ENCODE data around the gene STXBP4.

Gene STXBP4

GRCh38 chr17:54933921-54934320 lies 34.6 kb upstream of the STXBP4 start:
- H3K4me3 Mint-ChIP-seq: no peak overlapping the region
- H3K36me3 Mint-ChIP-seq (ENCODE audit: low read depth): peaks cover 72% of the 10 kb centered on the region
- H3K27ac Mint-ChIP-seq: no peak overlapping the region
- peaks cover 3% of the 10 kb centered on the region for H3K27me3 Mint-ChIP-seq (ENCODE audit: low read depth, poor library complexity)
- H3K4me1 Mint-ChIP-seq: peaks cover 15% of the 10 kb centered on the region
- peaks cover 3% of the 10 kb centered on the region for H3K9me3 Mint-ChIP-seq
- no peak for DNase-seq
- TF ChIP-seq, protein P1, sequence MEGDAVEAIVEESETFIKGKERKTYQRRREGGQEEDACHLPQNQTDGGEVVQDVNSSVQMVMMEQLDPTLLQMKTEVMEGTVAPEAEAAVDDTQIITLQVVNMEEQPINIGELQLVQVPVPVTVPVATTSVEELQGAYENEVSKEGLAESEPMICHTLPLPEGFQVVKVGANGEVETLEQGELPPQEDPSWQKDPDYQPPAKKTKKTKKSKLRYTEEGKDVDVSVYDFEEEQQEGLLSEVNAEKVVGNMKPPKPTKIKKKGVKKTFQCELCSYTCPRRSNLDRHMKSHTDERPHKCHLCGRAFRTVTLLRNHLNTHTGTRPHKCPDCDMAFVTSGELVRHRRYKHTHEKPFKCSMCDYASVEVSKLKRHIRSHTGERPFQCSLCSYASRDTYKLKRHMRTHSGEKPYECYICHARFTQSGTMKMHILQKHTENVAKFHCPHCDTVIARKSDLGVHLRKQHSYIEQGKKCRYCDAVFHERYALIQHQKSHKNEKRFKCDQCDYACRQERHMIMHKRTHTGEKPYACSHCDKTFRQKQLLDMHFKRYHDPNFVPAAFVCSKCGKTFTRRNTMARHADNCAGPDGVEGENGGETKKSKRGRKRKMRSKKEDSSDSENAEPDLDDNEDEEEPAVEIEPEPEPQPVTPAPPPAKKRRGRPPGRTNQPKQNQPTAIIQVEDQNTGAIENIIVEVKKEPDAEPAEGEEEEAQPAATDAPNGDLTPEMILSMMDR (IDR thresholded peaks at IDR 0.05): no peak

- TF ChIP-seq, protein P1 (IDR thresholded peaks at IDR 0.05): no peak
- no peak overlapping the region for H3K4me3 Mint-ChIP-seq
- DNase-seq: no peak
- H3K27ac Mint-ChIP-seq: no peak overlapping the region
- peaks cover 3% of the 10 kb centered on the region for H3K9me3 Mint-ChIP-seq
- H3K4me1 Mint-ChIP-seq: peaks cover 15% of the 10 kb centered on the region
- peaks cover 3% of the 10 kb centered on the region for H3K27me3 Mint-ChIP-seq (ENCODE audit: low read depth, poor library complexity)
- H3K36me3 Mint-ChIP-seq (ENCODE audit: low read depth): peaks cover 71% of the 10 kb centered on the region
Measured at GRCh38 chr17:54935471-54935870, 33.1 kb upstream of the STXBP4 start.

DNA sequence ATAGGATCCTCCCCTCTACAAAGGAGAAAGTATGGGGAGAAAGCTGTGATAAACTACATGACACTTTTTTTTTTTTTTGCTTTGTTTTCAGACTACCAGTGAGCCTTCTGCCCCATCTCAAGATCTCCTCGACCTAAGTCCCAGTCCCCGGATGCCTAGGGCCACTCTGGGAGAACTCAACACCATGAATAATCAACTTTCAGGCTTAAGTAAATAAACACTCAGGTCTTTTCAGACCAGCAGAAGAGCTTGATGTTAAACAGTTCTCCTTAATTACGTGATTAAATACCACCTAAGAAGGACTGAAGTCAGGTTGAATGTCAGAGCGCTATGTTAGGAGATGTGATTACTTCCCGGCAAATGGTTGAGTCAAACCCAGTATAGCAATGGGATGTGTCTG lies 31.5 kb upstream of the STXBP4 start:
- no peak overlapping the region for H3K4me3 Mint-ChIP-seq
- DNase-seq: no peak
- TF ChIP-seq, protein P1 (IDR thresholded peaks at IDR 0.05): no peak
- H3K36me3 Mint-ChIP-seq (ENCODE audit: low read depth): peaks cover 66% of the 10 kb centered on the region
- peaks cover 12% of the 10 kb centered on the region for H3K4me1 Mint-ChIP-seq
- peak overlapping the region; percentile 76 for H3K27ac Mint-ChIP-seq
- H3K9me3 Mint-ChIP-seq: peaks cover 1% of the 10 kb centered on the region
- H3K27me3 Mint-ChIP-seq (ENCODE audit: low read depth, poor library complexity): peaks cover 3% of the 10 kb centered on the region

GRCh38 chr17:54937426-54937825 lies 31.1 kb upstream of the STXBP4 start:
- peaks cover 65% of the 10 kb centered on the region for H3K36me3 Mint-ChIP-seq (ENCODE audit: low read depth)

DNA sequence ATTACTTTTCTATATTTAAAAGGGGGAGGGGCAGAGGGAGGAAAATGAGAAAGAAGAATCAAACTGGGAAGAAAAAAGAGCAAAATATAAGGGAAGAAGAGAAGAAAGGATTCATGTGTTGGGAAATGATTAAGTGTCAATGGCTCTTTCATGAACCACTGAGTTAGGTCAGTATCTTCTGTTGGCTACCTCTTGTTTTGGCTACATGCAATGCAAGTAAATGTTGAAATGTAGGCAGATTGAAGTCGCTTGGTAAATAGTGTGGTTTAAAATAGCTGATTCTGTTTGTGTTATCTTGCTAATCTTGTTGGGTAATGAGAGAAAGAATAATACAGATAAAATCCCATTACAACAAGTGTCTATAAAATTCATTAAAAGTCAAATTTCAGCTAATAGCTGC lies 27.3 kb upstream of the STXBP4 start:
- no peaks in the 10 kb centered on the region for H3K9me3 Mint-ChIP-seq
- H3K27me3 Mint-ChIP-seq (ENCODE audit: low read depth, poor library complexity): peaks cover 3% of the 10 kb centered on the region
- H3K4me1 Mint-ChIP-seq: peaks cover 11% of the 10 kb centered on the region
- TF ChIP-seq, protein P1 (IDR thresholded peaks at IDR 0.05): no peak
- H3K36me3 Mint-ChIP-seq (ENCODE audit: low read depth): peaks cover 60% of the 10 kb centered on the region
- no peak overlapping the region for H3K27ac Mint-ChIP-seq
- no peak for DNase-seq
- H3K4me3 Mint-ChIP-seq: no peak overlapping the region

More at GRCh38 chr17:54937426-54937825, 31.1 kb upstream of the STXBP4 start:
- no peak overlapping the region for H3K27ac Mint-ChIP-seq
- H3K9me3 Mint-ChIP-seq: no peaks in the 10 kb centered on the region
- H3K4me1 Mint-ChIP-seq: peaks cover 11% of the 10 kb centered on the region
- TF ChIP-seq, protein P1 (IDR thresholded peaks at IDR 0.05): no peak
- H3K27me3 Mint-ChIP-seq (ENCODE audit: low read depth, poor library complexity): peaks cover 3% of the 10 kb centered on the region
- DNase-seq: no peak
- no peak overlapping the region for H3K4me3 Mint-ChIP-seq

GRCh38 chr17:54944796-54945195 lies 23.8 kb upstream of the STXBP4 start:
- Mint-ChIP-seq H3K4me3 (no peak overlapping the region), H3K36me3 (ENCODE audit: low read depth) (peaks cover 64% of the 10 kb centered on the region), H3K27me3 (ENCODE audit: low read depth, poor library complexity) (no peaks in the 10 kb centered on the region), H3K9me3 (no peaks in the 10 kb centered on the region), H3K27ac (no peak overlapping the region), H3K4me1 (no peaks in the 10 kb centered on the region)
- no peak for DNase-seq
- TF ChIP-seq, protein P1 (IDR thresholded peaks at IDR 0.05): no peak
